GM21360 (cell line): ENCODE measurements around the gene SLC26A11.
"Not testable (repeated sequence)": the region's sequence is repeated elsewhere in the genome, so short reads cannot be mapped to it uniquely, and the experiment has no call there.

ENCODE experiments used
- ATAC-seq: cut with Tn5 transposase; IDR thresholded peaks from one replicate; pipeline ENCODE4 v1.9.1; 2021; ENCODE audit warnings: mild to moderate bottlenecking, moderate library complexity; ENCODE audit not compliant: unreplicated experiment

Gene SLC26A11

GRCh38 chr17:80195671-80196529, 24.3 kb upstream of the SLC26A11 start:
- ATAC-seq, result no peak

- no peak for ATAC-seq
Observed at GRCh38 chr17:80196652-80197051, 23.6 kb upstream of the SLC26A11 start.

- ATAC-seq, result no peak
Observed at GRCh38 chr17:80198144-80198661, 22.0 kb upstream of the SLC26A11 start.

GRCh38 chr17:80199295-80199694, 20.9 kb upstream of the SLC26A11 start:
- ATAC-seq, result not testable (repeated sequence)

GRCh38 chr17:80201446-80201845, 18.8 kb upstream of the SLC26A11 start:
- ATAC-seq, result no peak

GRCh38 chr17:80202197-80202596, 18.0 kb upstream of the SLC26A11 start:
- no peak for ATAC-seq

GRCh38 chr17:80203471-80203963, 16.7 kb upstream of the SLC26A11 start:
- ATAC-seq, result no peak

- no peak for ATAC-seq
Observed at GRCh38 chr17:80204626-80205468, 15.4 kb upstream of the SLC26A11 start.

GRCh38 chr17:80205811-80206210, 14.4 kb upstream of the SLC26A11 start:
- no peak for ATAC-seq

GRCh38 chr17:80208050-80208449, 12.2 kb upstream of the SLC26A11 start:
- ATAC-seq, result no peak

GRCh38 chr17:80209765-80210164, 10.5 kb upstream of the SLC26A11 start:
- ATAC-seq, result no peak

GRCh38 chr17:80210348-80211108, 9.7 kb upstream of the SLC26A11 start:
- ATAC-seq, result no peak

GRCh38 chr17:80212109-80212508, 8.1 kb upstream of the SLC26A11 start:
- ATAC-seq, result no peak

GRCh38 chr17:80212511-80212910, 7.7 kb upstream of the SLC26A11 start:
- ATAC-seq, result no peak

- no peak for ATAC-seq
Observed at GRCh38 chr17:80212962-80213642, 7.1 kb upstream of the SLC26A11 start.

- ATAC-seq, result no peak
Observed at GRCh38 chr17:80213643-80213975, 6.6 kb upstream of the SLC26A11 start.

GRCh38 chr17:80214012-80214877, 6.0 kb upstream of the SLC26A11 start:
- no peak for ATAC-seq

- no peak for ATAC-seq
Observed at GRCh38 chr17:80214878-80215210, 5.4 kb upstream of the SLC26A11 start.
